SU-DHL-6 (cell line): ENCODE measurements around the gene TGM6.
"Not testable (repeated sequence)": the region's sequence is repeated elsewhere in the genome, so short reads cannot be mapped to it uniquely, and the experiment has no call there.

Experiments used
- H2AFZ ChIP-seq: fragments of 200-600 bp; sonication (generic); 2 replicates; pipeline ENCODE4 v1.6.1; 2014; ENCODE audit warnings: low read depth, mild to moderate bottlenecking, moderate library complexity, mixed read lengths, antibody characterized with exemption, low read length; ENCODE audit not compliant: severe bottlenecking
- H3F3A ChIP-seq: fragments of 200-600 bp; shearing (Covaris generic); 2 replicates; pipeline ENCODE4 v1.6.0; 2016; ENCODE audit warnings: antibody characterized with exemption, mild to moderate bottlenecking; ENCODE audit not compliant: insufficient read depth
- H3K27ac ChIP-seq: fragments of 200-600 bp; sonication (generic); 2 replicates; pipeline ENCODE4 v1.5.1; 2016; ENCODE audit warnings: low read depth, mild to moderate bottlenecking, low read length, moderate library complexity, mixed read lengths
- H3K27me3 ChIP-seq: fragments of 200-600 bp; sonication (generic), shearing (Covaris generic); 2 replicates; pipeline ENCODE4 v1.6.0; 2014; ENCODE audit warnings: mild to moderate bottlenecking, low read length
- H3K36me3 ChIP-seq: fragments of 200-600 bp; sonication (generic); 2 replicates; pipeline ENCODE4 v1.6.1; 2014; ENCODE audit warnings: mild to moderate bottlenecking, low read length, mixed read lengths
- H3K4me2 ChIP-seq: fragments of 300-600, 200-600 bp; shearing (Covaris generic), sonication (generic); 2 replicates; pipeline ENCODE4 v1.6.0; 2014; ENCODE audit warnings: low read length, low read depth, mild to moderate bottlenecking; ENCODE audit not compliant: poor library complexity, severe bottlenecking
- H3K4me3 ChIP-seq: fragments of 200-600 bp; sonication (generic); 2 replicates; pipeline ENCODE4 v1.5.1; 2014; ENCODE audit warnings: antibody characterized with exemption, low read length, mild to moderate bottlenecking, mixed read lengths; ENCODE audit not compliant: insufficient read depth, poor library complexity, severe bottlenecking
- H3K79me2 ChIP-seq: fragments of 200-600 bp; sonication (generic); 2 replicates; pipeline ENCODE4 v1.6.1; 2014; ENCODE audit warnings: mild to moderate bottlenecking, low read length, moderate library complexity; ENCODE audit not compliant: insufficient read depth
- H3K9ac ChIP-seq: fragments of 200-600 bp; sonication (generic); 2 replicates; pipeline ENCODE4 v1.7.0; 2014; ENCODE audit warnings: mild to moderate bottlenecking, low read length
- H3K9me2 ChIP-seq: fragments of 200-600 bp; sonication (generic); replicated peaks from 2 replicates; pipeline ENCODE4 v1.6.1; 2014; ENCODE audit warnings: low read length; ENCODE audit not compliant: insufficient read depth
- H3K9me3 ChIP-seq: fragments of 200-600 bp; sonication (generic); 2 replicates; pipeline ENCODE4 v1.6.1; 2014; ENCODE audit warnings: low read length, mixed read lengths; ENCODE audit not compliant: insufficient read depth
- H4K20me1 ChIP-seq: fragments of 200-600 bp; sonication (generic); 2 replicates; pipeline ENCODE4 v1.6.1; 2014; ENCODE audit warnings: low read depth, mild to moderate bottlenecking, antibody characterized with exemption, low read length, moderate library complexity, mixed read lengths
- EZH2phosphoT487 ChIP-seq: fragments of 200-600 bp; sonication (generic), shearing (Covaris generic); conservative IDR thresholded peaks from 2 replicates; pipeline ENCODE4 v1.6.1; 2018; ENCODE audit warnings: mild to moderate bottlenecking, antibody characterized with exemption, low read length, moderate library complexity, mixed read lengths
- TF ChIP-seq, protein P1 (sequence below): fragments of 200-600 bp; sonication (generic); IDR thresholded peaks from one replicate; pipeline ENCODE4 v1.5.1; 2017; ENCODE audit warnings: antibody characterized with exemption, mild to moderate bottlenecking, low read length, moderate library complexity; ENCODE audit not compliant: insufficient read depth, poor library complexity, severe bottlenecking

The TGM6 gene

GRCh38 chr20:2402271-2402980, 21.7 kb downstream of the TGM6 start:
- no peaks in the 10 kb centered on the region for H3K79me2 ChIP-seq
- no peak overlapping the region for H3K4me2 ChIP-seq
- H2AFZ ChIP-seq: no peak overlapping the region
- H3K27ac ChIP-seq: no peak overlapping the region
- TF ChIP-seq, protein P1, sequence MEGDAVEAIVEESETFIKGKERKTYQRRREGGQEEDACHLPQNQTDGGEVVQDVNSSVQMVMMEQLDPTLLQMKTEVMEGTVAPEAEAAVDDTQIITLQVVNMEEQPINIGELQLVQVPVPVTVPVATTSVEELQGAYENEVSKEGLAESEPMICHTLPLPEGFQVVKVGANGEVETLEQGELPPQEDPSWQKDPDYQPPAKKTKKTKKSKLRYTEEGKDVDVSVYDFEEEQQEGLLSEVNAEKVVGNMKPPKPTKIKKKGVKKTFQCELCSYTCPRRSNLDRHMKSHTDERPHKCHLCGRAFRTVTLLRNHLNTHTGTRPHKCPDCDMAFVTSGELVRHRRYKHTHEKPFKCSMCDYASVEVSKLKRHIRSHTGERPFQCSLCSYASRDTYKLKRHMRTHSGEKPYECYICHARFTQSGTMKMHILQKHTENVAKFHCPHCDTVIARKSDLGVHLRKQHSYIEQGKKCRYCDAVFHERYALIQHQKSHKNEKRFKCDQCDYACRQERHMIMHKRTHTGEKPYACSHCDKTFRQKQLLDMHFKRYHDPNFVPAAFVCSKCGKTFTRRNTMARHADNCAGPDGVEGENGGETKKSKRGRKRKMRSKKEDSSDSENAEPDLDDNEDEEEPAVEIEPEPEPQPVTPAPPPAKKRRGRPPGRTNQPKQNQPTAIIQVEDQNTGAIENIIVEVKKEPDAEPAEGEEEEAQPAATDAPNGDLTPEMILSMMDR: no peak
- no peak for TF ChIP-seq EZH2phosphoT487
- no peaks in the 10 kb centered on the region for H3K27me3 ChIP-seq
- H3K9me2 ChIP-seq: no peaks in the 10 kb centered on the region
- H3K9ac ChIP-seq: no peak overlapping the region
- H3K36me3 ChIP-seq: no peaks in the 10 kb centered on the region
- no peaks in the 10 kb centered on the region for H3F3A ChIP-seq
- no peak overlapping the region for H3K4me3 ChIP-seq
- H4K20me1 ChIP-seq: no peaks in the 10 kb centered on the region
- no peaks in the 10 kb centered on the region for H3K9me3 ChIP-seq

GRCh38 chr20:2403291-2404052, 22.8 kb downstream of the TGM6 start:
- H3K4me3 ChIP-seq: no peak overlapping the region
- H3K79me2 ChIP-seq: no peaks in the 10 kb centered on the region
- no peaks in the 10 kb centered on the region for H3K36me3 ChIP-seq
- H4K20me1 ChIP-seq: no peaks in the 10 kb centered on the region
- no peaks in the 10 kb centered on the region for H3K9me2 ChIP-seq
- no peak overlapping the region for H2AFZ ChIP-seq
- H3K27me3 ChIP-seq: no peaks in the 10 kb centered on the region
- no peak overlapping the region for H3K4me2 ChIP-seq
- TF ChIP-seq, protein P1: no peak
- no peak for TF ChIP-seq EZH2phosphoT487
- no peaks in the 10 kb centered on the region for H3K9me3 ChIP-seq
- no peak overlapping the region for H3K27ac ChIP-seq
- H3F3A ChIP-seq: no peaks in the 10 kb centered on the region
- no peak overlapping the region for H3K9ac ChIP-seq

GRCh38 chr20:2405693-2406065, 25.0 kb downstream of the TGM6 start:
- Histone ChIP-seq H3K36me3 (no peaks in the 10 kb centered on the region), H3K9me3 (no peaks in the 10 kb centered on the region), H3K4me3 (no peak overlapping the region), H4K20me1 (no peaks in the 10 kb centered on the region), H3K9ac (no peak overlapping the region), H3F3A (no peaks in the 10 kb centered on the region), H3K4me2 (no peak overlapping the region), H3K27ac (no peak overlapping the region), H3K9me2 (no peaks in the 10 kb centered on the region), H2AFZ (no peak overlapping the region), H3K79me2 (no peaks in the 10 kb centered on the region), H3K27me3 (no peaks in the 10 kb centered on the region)
- TF ChIP-seq, protein P1: no peak

- not testable (repeated sequence) for H2AFZ ChIP-seq, H3K36me3 ChIP-seq, H3K4me2 ChIP-seq, H3K27me3 ChIP-seq, H4K20me1 ChIP-seq, H3K4me3 ChIP-seq, H3K9me2 ChIP-seq, H3F3A ChIP-seq, H3K9me3 ChIP-seq, H3K79me2 ChIP-seq, H3K27ac ChIP-seq, H3K9ac ChIP-seq
These were observed 26.7 kb downstream of the TGM6 start for GRCh38 chr20:2407355-2407754.
